Glomerular visceral epithelial cell (primary cell): ENCODE data around the gene URM1.
A peak's percentile ranks its signal among the peaks of the same experiment; 100 is the strongest.
"Not testable (repeated sequence)": the region's sequence is repeated elsewhere in the genome, so short reads cannot be mapped to it uniquely, and the experiment has no call there.

Source experiments
- DNase-seq: peaks from one replicate; pipeline ENCODE4 v3.0.0-alpha.2; 2016; ENCODE audit errors: extremely low spot score

Gene URM1

GRCh38 chr9:128370752-128371629, at the start of gene URM1:
URM1 (plus strand) TSS chr9:128371374; CDS start chr9:128371381, 7 bp downstream.
- peak; percentile 96 for DNase-seq

DNA sequence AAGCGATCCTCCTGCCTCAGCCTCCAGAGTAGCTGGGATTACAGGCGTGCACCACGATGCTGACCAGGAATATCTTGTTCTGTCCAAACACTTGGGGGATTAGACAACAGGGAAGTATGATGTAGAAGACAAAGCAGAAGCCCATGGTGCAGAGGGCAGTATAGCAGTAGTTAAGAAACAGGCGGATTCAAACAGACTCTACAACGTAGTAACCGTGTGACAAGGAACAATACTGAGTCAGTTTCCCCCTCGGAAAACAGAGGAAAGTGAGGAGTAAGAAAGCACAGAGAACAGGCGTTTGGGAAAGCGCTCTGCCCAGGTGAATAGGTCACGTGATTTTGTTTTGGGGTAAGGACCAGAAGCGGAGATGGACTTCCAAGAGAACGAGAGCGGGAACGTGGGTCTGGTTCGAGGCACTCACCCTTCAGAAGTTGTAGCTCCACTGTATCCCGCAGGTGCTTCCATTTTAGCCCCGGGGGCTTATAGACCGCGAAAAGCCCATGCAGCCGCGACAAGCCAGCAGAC, 49.2 kb upstream of the URM1 start:
- DNase-seq = no peak

GRCh38 chr9:128322404-128323211, 48.6 kb upstream of the URM1 start, which contains the start of the genes COQ4 and TRUB2:
COQ4 (plus strand) TSS chr9:128322839; CDS start chr9:128322859, 20 bp downstream.
TRUB2 (minus strand) TSS chr9:128322447; CDS start chr9:128322408, 39 bp downstream.
- DNase-seq = peak; percentile 94

GRCh38 chr9:128323212-128323730, 47.9 kb upstream of the URM1 start:
- DNase-seq = no peak

DNA sequence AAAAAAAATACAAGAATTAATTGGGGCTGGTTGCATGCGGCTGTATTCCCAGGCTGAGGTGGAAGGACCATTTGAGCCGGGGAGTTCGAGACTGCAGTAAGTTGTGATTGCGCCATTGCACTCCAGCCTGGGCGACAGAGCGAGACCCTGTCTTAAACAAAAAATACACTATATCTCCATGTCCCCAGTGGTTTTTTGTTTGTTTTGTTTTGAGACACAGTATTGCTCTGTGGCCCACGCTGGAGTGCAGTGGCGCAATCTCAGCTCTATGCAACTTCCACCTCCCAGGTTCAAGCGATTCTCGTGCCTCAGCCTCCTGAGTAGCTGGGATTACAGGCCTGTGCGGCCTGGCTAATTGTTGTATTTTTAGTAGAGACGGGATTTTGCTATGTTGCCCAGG, 47.4 kb upstream of the URM1 start:
- no peak for DNase-seq

DNA sequence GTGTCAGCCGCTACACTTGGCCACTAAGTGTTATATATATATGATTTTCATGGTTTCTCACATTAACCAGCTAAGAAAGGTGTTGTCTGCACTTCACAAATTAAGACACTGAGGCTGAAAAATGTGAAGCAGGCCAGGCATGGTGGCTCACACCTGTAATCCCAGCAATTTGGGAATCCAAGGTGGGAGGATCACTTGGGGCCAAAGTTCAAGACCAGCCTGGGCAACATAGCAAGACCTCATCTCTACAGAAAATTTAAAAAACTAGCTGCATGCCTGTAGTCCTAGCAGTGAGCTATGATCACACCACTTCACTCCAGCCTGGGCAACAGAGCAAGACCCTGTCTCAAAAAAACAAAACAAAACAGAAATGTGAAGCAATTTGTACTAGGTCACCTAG, 46.8 kb upstream of the URM1 start:
- DNase-seq = no peak

DNA sequence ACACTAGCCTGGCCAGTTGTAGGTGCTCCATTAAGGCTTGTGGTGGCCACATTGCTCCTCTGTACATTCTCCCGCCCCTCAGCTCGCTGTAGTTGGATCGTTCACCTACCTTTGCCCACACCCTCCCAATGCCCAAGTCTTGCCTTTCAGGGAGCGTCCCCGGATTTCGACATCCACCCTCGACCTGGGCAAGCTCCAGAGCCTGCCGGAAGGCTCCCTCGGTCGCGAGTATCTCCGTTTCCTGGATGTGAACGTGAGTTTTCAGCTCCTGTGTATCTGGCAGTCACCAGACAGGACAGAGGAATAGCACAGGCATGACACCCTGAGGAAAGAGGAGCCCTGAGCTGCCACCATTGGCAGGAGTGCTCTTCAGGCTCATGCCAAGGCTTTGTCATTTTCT, 45.5 kb upstream of the URM1 start:
- no peak for DNase-seq

DNA sequence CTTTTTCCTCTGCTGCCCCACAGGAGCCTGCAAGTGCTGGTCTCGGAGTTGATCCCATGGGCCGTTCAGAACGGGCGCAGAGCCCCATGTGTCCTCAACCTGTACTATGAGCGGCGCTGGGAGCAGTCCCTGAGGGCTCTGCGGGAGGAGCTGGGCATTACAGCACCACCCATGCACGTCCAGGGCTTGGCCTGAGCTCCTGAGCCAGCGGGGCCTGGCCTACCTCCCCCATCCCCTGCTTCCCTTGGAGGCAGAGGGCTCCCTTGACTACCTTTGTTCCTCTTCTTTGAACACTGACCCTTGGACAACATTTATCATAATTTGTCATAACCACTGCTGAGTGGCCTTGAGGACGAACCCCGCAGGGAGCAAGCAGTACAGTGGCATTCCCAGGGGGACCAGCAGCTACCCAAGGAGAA, 37.7 kb upstream of the URM1 start:
- DNase-seq = no peak

GRCh38 chr9:128335161-128335560, 36.0 kb upstream of the URM1 start:
- no peak for DNase-seq

DNA sequence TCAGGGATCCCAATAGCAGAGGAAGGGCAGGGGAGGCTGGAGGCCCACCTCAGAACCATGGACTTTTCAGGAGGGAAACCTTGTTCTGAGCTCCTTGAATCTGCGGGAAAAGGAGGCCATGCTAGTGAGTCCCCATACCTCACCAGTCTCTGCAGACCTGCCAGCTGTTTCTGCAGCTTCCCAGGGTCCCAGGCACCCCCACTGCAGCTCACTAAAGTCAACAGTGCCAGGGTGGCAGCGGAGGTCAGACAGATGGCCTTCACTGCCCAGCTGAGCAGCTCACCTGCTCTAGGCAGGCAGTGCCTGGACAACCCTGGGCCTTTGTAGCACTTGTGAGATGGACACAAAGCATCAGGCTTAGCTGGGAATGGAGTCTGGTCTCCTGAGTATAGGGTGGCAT, 35.3 kb upstream of the URM1 start:
- no peak for DNase-seq

DNA sequence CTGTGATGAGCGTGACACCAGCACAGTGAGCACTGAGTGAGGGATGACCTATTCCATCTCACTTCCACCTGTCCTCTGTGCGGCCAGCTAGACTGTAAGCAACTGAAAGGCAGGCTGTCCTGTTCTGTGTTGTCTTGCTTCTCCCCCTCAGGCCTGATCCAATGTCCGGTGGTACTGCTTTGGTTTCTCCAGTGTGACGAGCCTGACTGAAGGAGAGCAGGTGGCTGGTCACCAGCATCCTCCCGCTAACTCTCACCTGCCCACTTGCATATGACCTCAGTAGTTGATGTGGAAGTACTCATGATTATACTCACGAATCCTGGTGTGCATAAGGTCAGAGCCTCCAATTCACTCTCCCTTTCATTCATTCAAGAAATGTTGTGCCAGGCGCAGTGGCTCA, 33.2 kb upstream of the URM1 start:
- DNase-seq = no peak

GRCh38 chr9:128338852-128339614, 32.1 kb upstream of the URM1 start:
- not testable (repeated sequence) for DNase-seq

DNA sequence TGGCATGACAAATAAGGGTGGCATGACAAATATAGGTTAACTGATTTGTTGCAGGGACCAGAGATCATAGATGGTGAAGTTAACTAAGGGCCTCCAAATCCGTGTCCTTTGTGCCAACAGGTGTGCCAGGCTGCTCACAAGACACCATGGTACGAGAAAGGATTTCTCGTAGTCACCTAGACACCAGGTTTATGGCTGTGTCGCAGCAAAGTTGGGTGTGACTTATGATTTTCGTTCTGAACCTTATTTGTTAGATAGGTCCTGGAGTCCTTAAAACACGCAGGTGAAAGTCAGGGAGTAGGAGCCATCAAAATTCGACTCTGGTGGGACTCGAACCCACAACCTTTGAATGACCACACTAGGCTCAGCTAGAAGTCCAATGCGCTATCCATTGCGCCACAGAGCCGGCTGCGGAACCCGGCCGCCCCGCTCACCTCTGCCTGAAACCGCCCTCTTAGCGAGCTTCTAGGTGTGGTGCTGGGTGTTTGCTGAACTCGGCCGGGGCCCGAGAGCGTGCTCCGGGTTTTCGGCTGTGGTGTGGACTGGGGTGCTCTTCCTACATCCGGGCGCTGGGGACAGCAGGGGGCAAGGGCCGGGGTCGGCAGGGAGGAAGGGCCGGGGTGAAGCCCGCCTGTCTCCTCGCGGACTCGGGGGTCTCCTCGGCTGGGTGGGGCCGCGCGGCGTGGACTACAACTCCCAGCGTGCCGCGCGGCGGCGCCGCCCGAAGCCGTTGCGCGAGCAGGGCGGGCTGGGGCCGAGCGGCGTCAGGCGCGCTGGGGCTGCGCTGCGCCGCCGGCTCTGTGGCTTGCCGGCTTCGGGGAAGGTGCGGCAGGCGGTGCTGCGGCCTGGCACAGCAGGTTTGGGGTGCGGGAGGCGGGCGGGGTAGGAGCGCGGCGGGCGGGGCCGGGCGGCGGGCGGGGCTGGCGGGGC, 31.1 kb upstream of the URM1 start, which contains the start of gene SLC27A4:
Gene SLC27A4, plus strand, starts transcription at position 767 of the 930 bp plus-strand sequence. CDS start 2,606 bp downstream, outside the sequence.
- DNase-seq = peak; percentile 85

GRCh38 chr9:128340691-128341434, 30.3 kb upstream of the URM1 start:
- DNase-seq = no peak

DNA sequence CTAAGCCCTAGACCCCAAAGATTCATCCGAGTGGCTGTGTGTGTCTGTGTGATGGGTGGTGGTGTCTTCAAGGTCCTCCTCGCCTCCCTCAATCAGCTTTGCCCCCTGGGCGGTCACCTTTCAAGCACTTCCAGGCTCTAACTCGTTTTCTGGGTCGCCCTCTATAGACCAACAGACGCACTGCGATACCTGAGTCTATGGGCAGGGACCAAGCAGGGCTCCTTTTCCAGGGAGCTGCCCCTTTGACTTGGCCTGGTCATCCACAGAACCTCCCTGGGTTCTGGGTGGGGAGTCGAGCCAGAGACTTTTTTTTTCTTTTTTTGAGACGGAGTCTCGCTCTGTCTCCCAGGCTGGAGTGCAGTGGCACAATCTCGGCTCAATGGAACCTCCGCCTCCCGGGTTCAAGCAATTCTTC, 29.7 kb upstream of the URM1 start:
- DNase-seq = peak; percentile 79

DNA sequence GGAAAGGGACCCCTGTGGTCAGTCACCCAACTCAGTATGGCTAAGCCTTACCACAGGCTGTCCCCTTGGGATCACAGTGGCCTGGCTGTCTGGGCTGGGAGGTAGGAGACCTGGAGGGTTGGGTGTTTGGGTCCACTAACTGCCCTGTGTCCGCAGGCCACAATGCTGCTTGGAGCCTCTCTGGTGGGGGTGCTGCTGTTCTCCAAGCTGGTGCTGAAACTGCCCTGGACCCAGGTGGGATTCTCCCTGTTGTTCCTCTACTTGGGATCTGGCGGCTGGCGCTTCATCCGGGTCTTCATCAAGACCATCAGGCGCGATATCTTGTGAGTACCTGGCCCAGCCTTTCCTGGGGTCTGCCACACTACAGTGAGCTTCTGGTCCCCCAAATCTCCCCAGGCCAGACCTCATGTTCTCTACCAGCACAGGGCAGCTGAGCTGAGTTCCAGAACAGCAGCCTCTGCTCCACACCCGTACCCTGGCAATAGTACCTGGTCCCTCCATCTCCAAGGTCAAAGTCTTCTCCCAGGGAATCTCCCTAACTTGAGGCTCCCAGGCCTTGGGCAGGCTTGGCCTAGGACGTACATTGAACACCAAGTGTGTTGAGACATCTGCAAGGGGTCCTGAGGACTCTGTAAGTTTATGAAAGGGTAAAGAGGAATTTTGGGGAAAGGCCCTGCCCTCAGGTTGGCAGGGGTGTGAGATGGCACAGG, 28.0 kb upstream of the URM1 start:
- DNase-seq = no peak

DNA sequence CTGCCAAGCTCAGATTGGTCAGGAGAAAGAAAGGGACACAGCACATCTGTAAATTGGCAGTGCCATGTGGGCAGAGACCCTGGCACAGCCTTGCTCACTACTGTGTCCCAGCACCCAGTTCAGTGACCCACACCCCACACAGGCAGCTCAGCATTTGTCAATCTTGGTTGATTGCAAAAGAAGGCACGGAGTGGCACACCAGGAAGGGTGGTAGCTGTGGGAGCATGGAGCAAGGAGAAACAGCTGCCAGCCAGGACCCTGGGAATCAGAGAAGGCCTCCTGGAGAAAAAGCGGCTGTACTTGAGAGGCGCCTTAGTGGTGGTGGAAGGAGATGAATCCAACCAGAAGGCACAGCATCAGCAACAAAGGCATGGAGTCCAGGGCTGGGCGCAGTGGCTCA, 27.3 kb upstream of the URM1 start:
- DNase-seq = no peak

GRCh38 chr9:128344931-128345605, 26.1 kb upstream of the URM1 start:
- DNase-seq = no peak
